Tibial nerve (tissue), 4 donors: ENCODE measurements around the gene TENT4A. TPM values are rescaled to one million over a fixed set of nuclear protein-coding genes. Genes with fewer than 3 reads are reported as not detected.

Source experiments
- DNase-seq, 2 donors: peaks; one replicate each; pipeline ENCODE4 v3.0.0-alpha.2; 2019; ENCODE audit warnings: low spot score in 2 of 2
- H3K27ac ChIP-seq, 4 donors: fragments of 200-600 bp; sonication (generic) in 3 of 4; one replicate each; pipeline ENCODE4 v1.5.1; 2017 to 2019; ENCODE audit warnings: mild to moderate bottlenecking in 1 of 4
- H3K27me3 ChIP-seq, 2 donors: fragments of 200-600 bp; sonication (generic) in 1 of 2; one replicate each; pipeline versions ENCODE4 v1.5.1 to v1.6.0; 2017 to 2019
- H3K36me3 ChIP-seq, 3 donors: fragments of 200-600 bp; sonication (generic); one replicate each; pipeline ENCODE4 v1.5.1; 2018 to 2019
- H3K4me1 ChIP-seq, 4 donors: fragments of 200-600 bp; sonication (generic) in 3 of 4; one replicate each; pipeline ENCODE4 v1.5.1; 2017 to 2019
- H3K4me3 ChIP-seq, 4 donors: fragments of 200-600 bp; sonication (generic) in 3 of 4; one replicate each; pipeline ENCODE4 v1.5.1; 2017 to 2019; ENCODE audit warnings: mild to moderate bottlenecking in 1 of 4, moderate library complexity in 1 of 4
- H3K9me3 ChIP-seq, 4 donors: fragments of 200-600 bp; sonication (generic) in 3 of 4; one replicate each; pipeline ENCODE4 v1.5.1; 2017 to 2019
- CTCF ChIP-seq, 5 experiments: fragments of 200-600 bp in 3 of 5; fragments of 450-650 bp in 2 of 5; sonication (generic) in 3 of 5; IDR thresholded peaks; one replicate each; pipeline ENCODE4 v1.5.1; 2016 to 2019; ENCODE audit warnings: antibody characterized with exemption in 5 of 5, mild to moderate bottlenecking in 3 of 5, moderate library complexity in 2 of 5
- EP300 ChIP-seq, 2 donors: sonication (generic); formaldehyde crosslinking; IDR thresholded peaks; one replicate each; pipeline ENCODE4 v1.6.1; 2017; ENCODE audit warnings: antibody characterized with exemption in 2 of 2, mild to moderate bottlenecking in 1 of 2
- POLR2A ChIP-seq, 2 donors: fragments of 450-650 bp; IDR thresholded peaks; one replicate each; pipeline ENCODE4 v1.6.1; 2017; ENCODE audit warnings: antibody characterized with exemption in 2 of 2, mild to moderate bottlenecking in 2 of 2, moderate library complexity in 2 of 2
- WGBS, 2 donors: methylation state at CpG; one replicate each; pipeline ENCODE4 v1.1.5; 2018; 5-methylcytosine and 5-hydroxymethylcytosine counted together
- total RNA-seq, 4 donors: library from RNA; depleted of rRNA; stranded (reverse); fragments of >200 nt; gene quantifications; one replicate each; pipeline ENCODE4 v1.1.0, GENCODE V29; 2016

TENT4A gene
- total RNA-seq, 4 donors from 2014 or later: 22.7 to 34.1 (median 29.2) TPM

- H3K27ac ChIP-seq: peak overlapping the region in 1 of 4 donors; percentile 3
- H3K4me1 ChIP-seq: peaks cover 0 to 96% (median 48%) of the 10 kb centered on the region in 4 donors
- H3K9me3 ChIP-seq: no peaks in the 10 kb centered on the region
- DNase-seq: peak in 1 of 2 donors; percentile 9
- TF ChIP-seq CTCF (IDR thresholded peaks at IDR 0.05) (no peak), POLR2A (IDR thresholded peaks at IDR 0.05) (no peak), EP300 (IDR thresholded peaks at IDR 0.05) (no peak)
- no peak overlapping the region for H3K4me3 ChIP-seq
- no peaks in the 10 kb centered on the region for H3K27me3 ChIP-seq
- WGBS, 2 donors: 77 to 79% methylated on average over 12 of the region's 12 CpGs
- no peaks in the 10 kb centered on the region for H3K36me3 ChIP-seq
Observed at GRCh38 chr5:6729386-6730310, 16.4 kb downstream of the TENT4A start.

GRCh38 chr5:6730407-6730806 lies 17.2 kb downstream of the TENT4A start:
- WGBS, 2 donors: 49 to 55% methylated on average over 8 of the region's 8 CpGs
- TF ChIP-seq EP300 (IDR thresholded peaks at IDR 0.05) (no peak), POLR2A (IDR thresholded peaks at IDR 0.05) (no peak), CTCF (IDR thresholded peaks at IDR 0.05) (no peak)

GRCh38 chr5:6730807-6731206 lies 17.6 kb downstream of the TENT4A start:
- Histone ChIP-seq H3K4me3 (no peak overlapping the region), H3K27ac (no peak overlapping the region), H3K27me3 (no peaks in the 10 kb centered on the region), H3K36me3 (no peaks in the 10 kb centered on the region), H3K9me3 (no peaks in the 10 kb centered on the region), H3K4me1 (peaks cover 0 to 92% (median 51%) of the 10 kb centered on the region in 4 donors)
- TF ChIP-seq EP300 (IDR thresholded peaks at IDR 0.05): no peak
- no peak for TF ChIP-seq POLR2A (IDR thresholded peaks at IDR 0.05)
- TF ChIP-seq CTCF (IDR thresholded peaks at IDR 0.05): no peak
- WGBS, 2 donors: 83 to 88% methylated on average over 3 of the region's 3 CpGs
- no peak for DNase-seq

More at GRCh38 chr5:6730407-6730806, 17.2 kb downstream of the TENT4A start:
- Histone ChIP-seq H3K27me3 (no peaks in the 10 kb centered on the region), H3K36me3 (no peaks in the 10 kb centered on the region), H3K4me1 (peaks cover 0 to 96% (median 51%) of the 10 kb centered on the region in 4 donors), H3K9me3 (no peaks in the 10 kb centered on the region), H3K27ac (peak overlapping the region in 1 of 4 donors; percentile 3), H3K4me3 (no peak overlapping the region)
- no peak for DNase-seq

GRCh38 chr5:6731465-6732237 lies 18.4 kb downstream of the TENT4A start:
- Histone ChIP-seq H3K27me3 (no peaks in the 10 kb centered on the region), H3K4me1 (peaks cover 0 to 85% (median 51%) of the 10 kb centered on the region in 4 donors), H3K9me3 (no peaks in the 10 kb centered on the region), H3K4me3 (no peak overlapping the region), H3K27ac (peak overlapping the region in 2 of 4 donors; percentile 63 to 74), H3K36me3 (no peaks in the 10 kb centered on the region)
- DNase-seq: no peak
- 45 to 51% methylated on average over 7 of the region's 7 CpGs for WGBS, 2 donors
- no peak for TF ChIP-seq EP300 (IDR thresholded peaks at IDR 0.05)
- no peak for TF ChIP-seq CTCF (IDR thresholded peaks at IDR 0.05)
- TF ChIP-seq POLR2A (IDR thresholded peaks at IDR 0.05): no peak
